Activated naive CD8-positive, alpha-beta T cell treated with anti-CD3 and anti-CD28 coated beads, Interleukin-2, amount 10 ng/mL, durations not matched to agents 7 days and 5 days (primary cell): ENCODE results near the gene EDN3. TPM values are rescaled to one million over a fixed set of nuclear protein-coding genes. Genes with fewer than 3 reads are reported as not detected.

Source experiments
- ATAC-seq: fragments of 150-1000 bp; cut with Tn5 transposase; one replicate; pipeline ENCODE4 v1.10.0; 2021; ENCODE audit warnings: low read depth, moderate library complexity
- POLR2A ChIA-PET: fragments of 350-600 bp; sonication (Branson Sonifier 250); formaldehyde crosslinking; loops from one replicate; lab custom pipeline; 2021; ENCODE audit warnings: antibody characterized with exemption; lab: Charles Lee
- DNase-seq: peaks from one replicate; pipeline ENCODE4 v3.0.0; 2021
- H3K27ac Mint-ChIP-seq: one replicate; pipeline ENCODE4 v1.8.0; 2022; ENCODE audit warnings: mild to moderate bottlenecking, mixed read lengths
- H3K27me3 Mint-ChIP-seq: one replicate; pipeline ENCODE4 v1.8.0; 2022; ENCODE audit warnings: mild to moderate bottlenecking, moderate library complexity, mixed read lengths
- H3K36me3 Mint-ChIP-seq: one replicate; pipeline ENCODE4 v1.8.0; 2021; ENCODE audit warnings: mild to moderate bottlenecking, mixed read lengths
- H3K4me1 Mint-ChIP-seq: one replicate; pipeline ENCODE4 v1.8.0; 2021; ENCODE audit warnings: mixed read lengths
- H3K4me3 Mint-ChIP-seq: one replicate; pipeline ENCODE4 v1.8.0; 2022; ENCODE audit warnings: mild to moderate bottlenecking, moderate library complexity, mixed read lengths
- H3K9me3 Mint-ChIP-seq: one replicate; pipeline ENCODE4 v1.8.0; 2021; ENCODE audit warnings: mixed read lengths
- total RNA-seq, 2 experiments: library from RNA; stranded (reverse); gene quantifications; one replicate each; pipeline ENCODE4 v1.2.3, GENCODE V29; 2021

EDN3 gene
- total RNA-seq, 2 experiments from 2014 or later, result 0.17 to 0.39 TPM

DNA sequence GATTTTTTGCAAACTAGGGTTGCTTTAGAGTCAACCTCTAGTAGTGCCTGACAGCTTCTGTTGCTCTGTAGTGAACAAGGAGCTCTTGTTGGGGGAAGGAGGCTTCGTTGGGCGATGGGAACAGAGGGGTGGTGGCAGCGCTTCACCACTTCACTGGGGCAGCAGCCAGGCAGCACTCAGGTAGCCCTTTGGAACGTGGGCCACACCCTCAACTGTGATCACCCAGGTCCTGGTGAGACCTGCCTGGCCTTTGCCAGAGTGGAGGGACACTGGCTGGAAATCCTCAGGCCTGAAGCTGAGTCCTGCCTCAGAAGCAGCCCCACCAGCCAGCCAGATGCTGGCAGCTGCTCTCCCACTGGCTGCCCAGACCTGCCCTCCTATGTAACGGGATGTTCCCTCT lies 10.4 kb upstream of the EDN3 start:
- Mint-ChIP-seq H3K4me1 (peaks cover 3% of the 10 kb centered on the region), H3K4me3 (no peak overlapping the region), H3K27me3 (peaks cover 7% of the 10 kb centered on the region), H3K36me3 (no peaks in the 10 kb centered on the region), H3K27ac (no peak overlapping the region), H3K9me3 (no peaks in the 10 kb centered on the region)
- POLR2A ChIA-PET, result no interaction called here
- DNase-seq (no peak), ATAC-seq (no peak)

DNA sequence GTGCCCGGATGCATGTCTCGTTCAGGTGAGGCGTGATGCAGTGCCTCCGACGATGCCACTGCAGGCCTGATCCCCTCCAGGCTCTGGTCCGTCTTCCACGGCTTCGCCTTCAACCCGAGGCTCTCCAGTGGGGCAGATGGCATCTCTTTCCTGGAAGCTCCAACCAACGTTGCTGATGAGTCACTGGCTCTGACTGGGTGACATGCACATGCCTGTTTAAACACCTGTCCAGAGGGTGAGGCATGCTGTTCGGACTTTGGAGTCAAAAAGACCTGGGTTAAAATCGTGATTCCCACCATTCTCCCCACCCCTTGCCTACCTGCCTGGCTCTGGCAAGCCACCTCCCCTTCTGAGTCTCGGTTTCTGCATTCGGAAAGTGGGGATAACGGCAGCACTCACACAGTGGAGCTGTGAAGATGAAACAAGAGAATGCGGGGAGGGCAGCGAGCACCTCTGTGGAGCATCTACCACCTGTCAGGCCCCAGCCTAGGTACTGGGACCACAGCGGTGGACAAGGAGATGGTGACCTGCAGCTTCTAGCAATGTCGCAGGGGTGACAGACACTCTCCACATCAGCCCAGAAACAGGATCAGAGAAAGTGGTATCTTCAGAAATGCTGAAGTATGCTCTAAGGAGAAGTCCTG lies 8.5 kb upstream of the EDN3 start:
- Mint-ChIP-seq H3K27ac (no peak overlapping the region), H3K36me3 (no peaks in the 10 kb centered on the region), H3K4me1 (peaks cover 3% of the 10 kb centered on the region), H3K27me3 (peaks cover 21% of the 10 kb centered on the region), H3K4me3 (no peak overlapping the region), H3K9me3 (no peaks in the 10 kb centered on the region)
- ATAC-seq, result no peak
- POLR2A ChIA-PET, result no interaction called here
- DNase-seq, result no peak

DNA sequence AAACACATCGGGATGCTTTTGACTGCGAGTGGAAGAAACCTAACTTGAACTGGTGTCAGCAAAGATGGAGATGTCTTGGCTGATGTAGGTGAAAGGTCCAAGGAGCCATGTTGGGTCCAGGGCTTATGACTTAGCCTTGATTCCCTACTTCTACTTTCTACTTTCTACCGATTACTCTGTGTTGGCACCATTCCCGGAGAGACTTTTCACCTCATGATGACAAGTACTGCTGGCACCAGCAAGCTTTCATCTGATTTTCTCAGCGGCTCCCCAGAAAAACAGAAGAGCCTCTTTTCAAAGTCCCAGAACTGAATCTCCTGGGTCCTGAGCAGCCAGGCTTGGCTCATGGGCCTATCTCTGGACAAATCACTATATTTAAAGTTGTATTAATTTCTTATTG lies 4.9 kb upstream of the EDN3 start:
- H3K27ac Mint-ChIP-seq, result no peak overlapping the region
- H3K36me3 Mint-ChIP-seq, result no peaks in the 10 kb centered on the region
- ATAC-seq (no peak), DNase-seq (no peak)
- H3K9me3 Mint-ChIP-seq, result no peaks in the 10 kb centered on the region
- H3K4me3 Mint-ChIP-seq, result no peak overlapping the region
- peaks cover 46% of the 10 kb centered on the region for H3K27me3 Mint-ChIP-seq
- POLR2A ChIA-PET, result no interaction called here
- peaks cover 3% of the 10 kb centered on the region for H3K4me1 Mint-ChIP-seq

DNA sequence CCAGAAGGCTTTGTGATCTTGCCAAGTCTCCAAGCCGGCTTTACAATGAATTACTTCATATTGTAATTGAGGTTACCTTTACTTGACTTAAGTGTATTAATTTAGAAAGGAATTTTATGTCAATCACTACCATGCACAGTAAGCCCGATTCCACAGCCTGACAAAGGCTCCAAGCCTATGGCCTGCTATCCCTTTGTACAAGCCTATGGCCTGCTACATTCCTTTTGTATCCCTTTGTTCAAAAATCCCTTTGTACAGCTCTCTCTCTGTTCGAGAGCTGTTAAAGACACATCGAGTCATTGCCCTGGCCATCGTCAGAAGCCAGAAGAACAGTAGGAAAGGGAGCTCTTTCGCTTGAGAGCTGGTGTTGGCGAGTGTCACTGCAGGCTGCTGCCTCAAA lies 2.7 kb upstream of the EDN3 start:
- no peak overlapping the region for H3K4me3 Mint-ChIP-seq
- no peak overlapping the region for H3K27ac Mint-ChIP-seq
- peaks cover 1% of the 10 kb centered on the region for H3K4me1 Mint-ChIP-seq
- H3K36me3 Mint-ChIP-seq, result no peaks in the 10 kb centered on the region
- peaks cover 64% of the 10 kb centered on the region for H3K27me3 Mint-ChIP-seq
- DNase-seq (no peak), ATAC-seq (no peak)
- no peaks in the 10 kb centered on the region for H3K9me3 Mint-ChIP-seq
- POLR2A ChIA-PET, result no interaction called here

DNA sequence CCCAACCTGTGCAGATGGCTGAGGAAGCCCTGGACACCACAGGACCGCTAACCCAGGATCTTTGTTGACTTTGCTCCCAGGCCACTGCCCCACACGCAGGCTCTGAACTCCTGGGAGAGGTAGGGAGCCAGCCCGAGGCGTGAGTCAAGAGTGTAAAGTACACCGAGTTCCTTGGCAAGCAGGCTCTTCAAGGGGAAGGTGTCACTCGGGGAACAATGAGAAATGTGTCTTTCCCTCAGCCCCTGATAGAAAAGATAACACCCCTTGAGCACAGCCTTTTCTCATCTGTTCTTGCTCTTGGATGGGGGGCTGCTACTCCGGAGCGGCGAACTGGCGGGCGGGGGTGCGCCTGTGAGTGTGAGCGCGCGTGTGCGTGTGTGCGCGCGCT lies 472 bp upstream of the EDN3 start:
- no peaks in the 10 kb centered on the region for H3K9me3 Mint-ChIP-seq
- DNase-seq, result no peak
- H3K27me3 Mint-ChIP-seq, result peaks cover 75% of the 10 kb centered on the region
- no peak overlapping the region for H3K4me3 Mint-ChIP-seq
- H3K27ac Mint-ChIP-seq, result no peak overlapping the region
- ATAC-seq, result no peak
- no peaks in the 10 kb centered on the region for H3K36me3 Mint-ChIP-seq
- peaks cover 2% of the 10 kb centered on the region for H3K4me1 Mint-ChIP-seq
- POLR2A ChIA-PET, result no interaction called here

DNA sequence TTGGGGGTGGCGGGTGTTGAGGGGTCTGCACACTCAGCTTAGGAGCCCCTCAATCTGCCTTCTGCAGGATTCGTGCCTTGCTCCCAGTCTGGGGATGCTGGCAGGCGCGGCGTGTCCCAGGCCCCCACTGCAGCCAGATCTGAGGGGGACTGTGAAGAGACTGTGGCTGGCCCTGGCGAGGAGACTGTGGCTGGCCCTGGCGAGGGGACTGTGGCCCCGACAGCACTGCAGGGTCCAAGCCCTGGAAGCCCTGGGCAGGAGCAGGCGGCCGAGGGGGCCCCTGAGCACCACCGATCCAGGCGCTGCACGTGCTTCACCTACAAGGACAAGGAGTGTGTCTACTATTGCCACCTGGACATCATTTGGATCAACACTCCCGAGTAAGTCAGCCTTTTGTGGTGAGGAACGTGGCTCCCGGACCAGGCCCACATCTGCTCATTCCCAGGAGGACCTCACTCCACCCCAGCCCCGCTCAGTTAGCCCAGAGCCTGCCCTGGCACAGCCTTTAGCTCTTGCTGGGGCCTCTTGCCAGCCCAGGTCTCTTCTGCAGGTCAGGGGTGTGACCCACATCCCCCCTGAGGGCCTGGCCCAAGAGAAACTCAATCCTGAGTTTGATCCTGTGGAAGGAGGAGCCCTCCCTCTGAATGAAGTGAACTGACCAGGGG lies 1.1 kb downstream of the EDN3 start:
- H3K27me3 Mint-ChIP-seq, result peaks cover 68% of the 10 kb centered on the region
- H3K9me3 Mint-ChIP-seq, result no peaks in the 10 kb centered on the region
- POLR2A ChIA-PET, result no interaction called here
- no peaks in the 10 kb centered on the region for H3K36me3 Mint-ChIP-seq
- no peak overlapping the region for H3K27ac Mint-ChIP-seq
- DNase-seq (no peak), ATAC-seq (no peak)
- peaks cover 2% of the 10 kb centered on the region for H3K4me1 Mint-ChIP-seq
- no peak overlapping the region for H3K4me3 Mint-ChIP-seq

DNA sequence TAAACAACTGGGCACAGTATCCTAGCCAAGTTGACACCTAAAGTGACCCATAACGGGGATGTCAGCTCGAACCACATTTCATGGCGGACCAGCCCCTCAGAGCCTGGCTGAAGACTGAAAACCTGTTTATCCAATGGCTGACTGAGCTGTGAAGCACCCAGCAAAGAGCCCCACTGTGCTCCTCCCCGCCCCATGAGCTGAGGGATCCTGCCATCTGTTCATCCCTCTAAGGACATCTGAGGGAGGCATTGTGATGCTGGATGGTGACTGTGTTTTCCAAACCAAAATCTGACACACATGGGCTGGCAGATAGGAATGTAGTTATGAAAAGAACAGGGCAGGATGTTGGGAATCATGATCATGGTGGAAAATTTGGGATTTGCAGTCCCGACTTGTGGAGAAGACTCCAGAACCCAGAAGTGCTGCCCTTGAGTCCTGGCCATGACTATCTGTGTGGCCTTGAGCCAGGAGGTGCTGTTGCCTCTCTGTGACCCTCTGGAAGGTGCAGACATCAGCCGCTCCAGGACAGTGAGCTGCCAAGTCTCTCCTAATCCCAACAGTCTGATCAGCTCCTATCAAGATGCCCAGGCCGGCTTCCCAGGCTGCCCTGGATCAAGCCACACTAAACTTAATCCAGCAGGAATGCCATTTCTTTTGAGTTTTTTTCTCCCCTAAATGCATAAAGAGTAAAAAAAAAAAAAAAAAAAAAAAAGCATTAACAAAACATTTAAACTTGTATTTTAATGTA lies 5.7 kb downstream of the EDN3 start:
- Mint-ChIP-seq H3K27me3 (peaks cover 46% of the 10 kb centered on the region), H3K36me3 (no peaks in the 10 kb centered on the region), H3K27ac (no peak overlapping the region), H3K9me3 (no peaks in the 10 kb centered on the region), H3K4me1 (peaks cover 7% of the 10 kb centered on the region), H3K4me3 (no peak overlapping the region)
- no peak for ATAC-seq
- no peak for DNase-seq
- POLR2A ChIA-PET, result no interaction called here

DNA sequence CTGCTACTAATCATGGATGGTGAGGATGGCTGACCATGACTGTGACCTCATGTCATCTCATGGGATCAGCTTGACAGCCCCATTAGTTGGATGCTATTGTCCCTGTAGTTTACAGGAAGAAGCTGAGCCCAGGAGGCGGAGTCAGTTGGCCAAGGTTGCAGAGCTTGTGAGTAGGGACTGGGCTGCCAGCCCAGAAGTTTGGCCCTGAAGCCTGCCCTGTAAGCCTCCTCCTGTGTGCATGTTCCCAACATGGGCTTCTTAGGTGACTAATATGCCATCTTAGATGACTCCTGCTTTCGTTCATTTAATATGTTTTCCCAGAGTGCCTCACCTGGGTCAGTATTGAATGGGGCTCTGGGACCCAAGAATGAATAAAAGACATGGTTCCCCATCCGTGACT lies 6.9 kb downstream of the EDN3 start:
- peaks cover 42% of the 10 kb centered on the region for H3K27me3 Mint-ChIP-seq
- POLR2A ChIA-PET, result no interaction called here
- H3K4me1 Mint-ChIP-seq, result peaks cover 7% of the 10 kb centered on the region
- no peak overlapping the region for H3K4me3 Mint-ChIP-seq
- no peaks in the 10 kb centered on the region for H3K9me3 Mint-ChIP-seq
- no peak for DNase-seq
- no peak overlapping the region for H3K27ac Mint-ChIP-seq
- H3K36me3 Mint-ChIP-seq, result no peaks in the 10 kb centered on the region
- ATAC-seq, result no peak

DNA sequence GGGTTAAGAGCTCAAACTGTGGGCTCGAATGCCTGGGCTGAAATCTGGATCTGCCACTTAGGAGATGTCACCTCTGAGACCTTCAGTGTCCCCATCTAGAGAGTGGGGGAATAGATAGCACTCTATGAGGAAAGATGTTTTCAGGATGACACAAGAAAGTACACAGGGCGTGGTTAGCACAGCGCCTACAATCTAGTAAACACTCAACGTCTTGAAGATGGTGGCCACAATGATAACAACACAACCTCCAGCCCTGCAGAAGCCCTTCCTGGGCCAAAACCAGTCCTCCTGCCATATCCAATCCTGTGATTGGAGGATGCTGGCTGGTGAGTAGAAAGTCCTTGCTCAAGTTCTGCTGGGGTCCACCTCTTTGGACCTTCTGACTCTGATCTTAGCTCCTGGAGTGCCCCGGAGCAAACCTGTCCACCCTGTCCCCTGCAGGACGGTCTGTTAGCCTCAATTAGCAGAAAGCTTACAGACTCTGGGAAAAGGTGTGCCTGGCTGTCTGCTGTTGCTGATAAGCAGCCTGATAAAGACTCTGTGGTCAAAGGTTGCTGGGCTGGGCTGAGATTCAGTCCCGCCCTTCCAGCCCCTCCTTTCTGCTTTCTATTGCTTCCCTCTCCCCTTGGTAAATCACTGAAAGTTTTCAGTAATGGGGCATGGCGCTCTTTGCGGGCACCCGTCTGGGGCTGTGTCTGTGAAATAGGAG lies 8.2 kb downstream of the EDN3 start:
- no peaks in the 10 kb centered on the region for H3K9me3 Mint-ChIP-seq
- H3K36me3 Mint-ChIP-seq, result no peaks in the 10 kb centered on the region
- ATAC-seq (no peak), DNase-seq (no peak)
- peaks cover 6% of the 10 kb centered on the region for H3K4me1 Mint-ChIP-seq
- no peak overlapping the region for H3K27ac Mint-ChIP-seq
- POLR2A ChIA-PET, result no interaction called here
- peaks cover 30% of the 10 kb centered on the region for H3K27me3 Mint-ChIP-seq
- no peak overlapping the region for H3K4me3 Mint-ChIP-seq

DNA sequence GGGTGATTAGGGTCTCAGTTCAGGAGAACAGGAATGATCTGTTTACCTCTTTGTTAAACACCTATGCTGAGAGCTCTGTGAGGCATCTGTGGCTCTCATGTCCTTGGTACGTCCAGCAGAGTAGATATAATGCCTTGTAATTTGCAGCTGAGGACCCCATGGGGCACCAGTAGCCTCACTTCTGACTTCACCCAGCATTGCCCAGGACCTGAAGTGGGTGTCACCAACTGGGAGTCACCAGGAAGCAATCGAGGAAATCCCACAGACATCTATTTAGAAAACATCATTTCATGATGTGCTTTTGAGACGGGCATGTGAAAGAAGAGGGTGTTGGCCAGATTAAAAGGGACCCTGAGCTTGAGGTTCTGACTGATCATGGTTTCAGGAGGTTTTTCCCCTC lies 8.8 kb downstream of the EDN3 start:
- POLR2A ChIA-PET, result no interaction called here
- Mint-ChIP-seq H3K9me3 (no peaks in the 10 kb centered on the region), H3K4me1 (peaks cover 5% of the 10 kb centered on the region), H3K27ac (no peak overlapping the region), H3K36me3 (no peaks in the 10 kb centered on the region), H3K27me3 (peaks cover 25% of the 10 kb centered on the region), H3K4me3 (no peak overlapping the region)
- no peak for DNase-seq
- ATAC-seq, result no peak

DNA sequence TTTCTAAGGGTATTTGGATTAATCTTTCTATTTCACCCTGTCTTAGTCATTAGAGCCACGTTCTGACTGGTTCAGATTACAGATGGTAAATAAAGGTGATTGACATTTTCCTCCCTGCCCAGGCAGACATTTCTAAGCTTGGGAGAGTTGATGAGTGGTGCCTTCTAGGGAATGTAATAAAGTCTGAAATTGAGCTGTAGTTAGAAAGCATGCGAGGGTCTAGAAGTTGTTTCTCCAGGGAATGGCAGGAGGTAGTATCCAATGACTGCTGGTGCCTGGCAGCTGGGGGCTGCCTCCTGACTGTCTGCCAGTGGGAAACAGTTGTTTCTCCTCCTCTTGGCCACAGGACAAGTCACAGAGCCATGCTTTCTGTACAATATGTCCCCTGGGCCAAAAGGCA lies 14.6 kb downstream of the EDN3 start:
- H3K27ac Mint-ChIP-seq, result no peak overlapping the region
- no peaks in the 10 kb centered on the region for H3K9me3 Mint-ChIP-seq
- no peak for DNase-seq
- H3K4me3 Mint-ChIP-seq, result no peak overlapping the region
- H3K36me3 Mint-ChIP-seq, result no peaks in the 10 kb centered on the region
- POLR2A ChIA-PET, result no interaction called here
- no peaks in the 10 kb centered on the region for H3K4me1 Mint-ChIP-seq
- H3K27me3 Mint-ChIP-seq, result peaks cover 15% of the 10 kb centered on the region
- no peak for ATAC-seq

DNA sequence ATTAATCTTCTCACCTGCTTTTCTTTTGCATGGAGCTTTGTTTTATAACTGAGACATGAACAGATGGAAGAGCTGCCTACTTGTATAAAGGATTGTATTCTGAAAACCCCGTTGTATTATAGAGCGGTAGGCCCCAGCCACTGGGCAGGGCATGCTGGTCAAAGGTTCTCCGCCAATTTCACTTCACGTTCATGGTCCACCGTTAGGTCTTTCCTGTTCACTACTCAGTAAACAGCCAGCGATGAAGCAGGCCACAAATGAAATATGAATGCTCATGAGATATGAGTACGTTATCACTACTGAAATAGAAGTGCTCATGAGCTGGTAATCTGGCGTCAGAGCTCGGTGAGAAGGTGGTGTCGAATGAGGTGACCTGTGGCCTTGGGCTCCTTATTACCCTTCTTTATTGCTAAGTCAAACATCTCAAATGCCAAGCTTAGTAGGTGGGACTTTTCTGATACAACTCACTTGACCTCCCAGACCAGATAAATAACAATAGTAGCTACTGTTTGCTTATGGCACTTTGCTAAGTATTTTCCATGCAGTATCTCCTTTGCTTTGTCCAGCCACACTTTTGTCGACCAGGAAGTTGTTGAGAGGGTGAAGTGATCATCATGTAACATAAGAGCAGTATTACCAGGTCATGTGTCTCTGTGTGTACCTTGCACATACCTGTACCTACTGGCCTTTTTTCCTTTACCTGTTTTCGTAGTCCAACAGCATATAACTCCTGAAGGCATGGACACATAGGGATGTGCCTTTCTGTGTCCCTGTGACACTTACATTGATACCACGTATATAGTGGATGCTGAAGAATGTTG lies 16.7 kb downstream of the EDN3 start:
- POLR2A ChIA-PET, result no interaction called here
- ATAC-seq (no peak), DNase-seq (no peak)
- no peaks in the 10 kb centered on the region for H3K36me3 Mint-ChIP-seq
- H3K9me3 Mint-ChIP-seq, result no peaks in the 10 kb centered on the region
- H3K27me3 Mint-ChIP-seq, result peaks cover 8% of the 10 kb centered on the region
- H3K27ac Mint-ChIP-seq, result no peak overlapping the region
- no peaks in the 10 kb centered on the region for H3K4me1 Mint-ChIP-seq
- no peak overlapping the region for H3K4me3 Mint-ChIP-seq

DNA sequence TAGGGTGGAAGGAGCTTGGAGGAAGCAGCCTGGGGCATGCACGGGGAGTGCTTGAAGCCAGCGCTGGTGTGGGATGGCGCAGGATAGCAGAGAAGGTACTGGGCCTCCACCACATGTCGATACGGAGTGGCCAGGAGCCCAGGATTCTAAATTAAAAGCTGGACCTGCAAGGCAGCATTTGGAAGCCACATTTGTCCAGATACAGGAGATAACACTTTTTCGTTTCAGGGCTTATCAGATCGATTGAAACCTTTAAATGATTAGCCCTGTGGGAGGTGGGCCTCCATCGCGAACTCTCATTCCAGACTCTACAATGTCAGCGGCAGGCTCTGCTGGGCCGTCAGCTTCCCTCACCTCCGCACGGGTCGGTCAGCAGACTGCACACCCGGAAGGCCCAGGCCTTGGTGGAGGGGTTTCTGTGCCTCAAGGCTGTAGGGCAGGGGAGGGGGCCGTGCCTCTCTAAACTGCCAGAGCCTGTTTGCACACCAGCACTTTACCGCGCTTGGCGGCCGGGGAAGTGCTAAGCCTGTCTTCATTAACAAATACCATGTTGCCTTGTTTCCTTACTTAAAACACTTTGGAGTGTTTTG lies 17.9 kb downstream of the EDN3 start:
- H3K4me1 Mint-ChIP-seq, result no peaks in the 10 kb centered on the region
- no peaks in the 10 kb centered on the region for H3K36me3 Mint-ChIP-seq
- no peak for DNase-seq
- POLR2A ChIA-PET, result no interaction called here
- no peak overlapping the region for H3K27ac Mint-ChIP-seq
- no peak overlapping the region for H3K4me3 Mint-ChIP-seq
- ATAC-seq, result no peak
- peaks cover 11% of the 10 kb centered on the region for H3K27me3 Mint-ChIP-seq
- H3K9me3 Mint-ChIP-seq, result no peaks in the 10 kb centered on the region
